Activated CD4-positive, alpha-beta T cell treated with anti-CD3 and anti-CD28 coated beads, Interleukin-10, Interleukin-2, amounts not matched to agents 100 ng/mL and 50 ng/mL, durations not matched to agents 16 hours and 8 hours (primary cell): ENCODE measurements around the gene SPOCK1.

Experiments
- DNase-seq: peaks from one replicate; pipeline ENCODE4 v3.0.0-alpha.2; 2020

Gene SPOCK1

GRCh38 chr5:137185193-137185592, 313.9 kb downstream of the SPOCK1 start:
- no peak for DNase-seq

GRCh38 chr5:137184734-137185133, 314.4 kb downstream of the SPOCK1 start:
- DNase-seq = no peak

- DNase-seq = no peak
Measured at GRCh38 chr5:137182576-137182975, 316.6 kb downstream of the SPOCK1 start.

GRCh38 chr5:137181667-137182066, 317.5 kb downstream of the SPOCK1 start:
- DNase-seq = no peak

DNA sequence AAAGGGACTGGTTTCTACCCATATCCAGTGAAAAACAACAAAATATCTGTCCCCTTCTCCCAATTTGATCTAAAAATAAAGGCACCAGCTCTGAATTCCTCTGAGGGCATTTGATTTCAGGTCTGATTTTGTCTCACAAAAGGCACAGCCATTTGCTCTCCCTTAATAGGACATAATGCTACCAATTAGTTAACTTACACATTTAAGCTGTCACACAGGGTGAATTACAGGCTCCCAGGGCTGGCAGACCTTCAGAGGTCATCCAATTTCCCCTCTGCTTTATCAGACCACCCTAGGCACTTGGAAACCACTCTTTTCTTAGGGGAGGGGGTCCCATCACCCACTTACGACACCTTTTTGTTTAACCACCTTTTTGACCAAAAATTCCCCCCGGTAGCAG, 319.9 kb downstream of the SPOCK1 start:
- DNase-seq = no peak

GRCh38 chr5:137176609-137177008, 322.5 kb downstream of the SPOCK1 start:
- no peak for DNase-seq

GRCh38 chr5:137176126-137176525, 323.0 kb downstream of the SPOCK1 start:
- DNase-seq = no peak

GRCh38 chr5:137174196-137174595, 324.9 kb downstream of the SPOCK1 start:
- DNase-seq = no peak

DNA sequence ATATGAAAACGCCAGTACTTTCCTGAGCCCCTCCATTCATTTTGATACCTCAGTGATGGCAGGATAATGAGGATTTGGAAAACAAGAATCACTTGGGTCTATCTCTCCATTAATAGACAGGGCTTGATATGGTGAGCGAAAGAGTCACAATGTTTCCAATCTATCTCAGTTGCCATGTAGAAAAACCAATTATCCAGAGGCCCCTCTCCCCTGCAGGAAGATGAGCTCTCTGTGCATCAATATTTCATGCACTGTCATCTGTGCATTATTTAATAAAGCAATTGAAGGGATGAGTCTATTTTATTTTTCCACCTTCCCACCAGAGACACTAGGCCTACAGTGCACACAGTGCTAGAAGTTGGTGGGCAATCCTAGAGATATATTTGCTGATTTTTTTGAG, 326.9 kb downstream of the SPOCK1 start:
- DNase-seq = no peak

DNA sequence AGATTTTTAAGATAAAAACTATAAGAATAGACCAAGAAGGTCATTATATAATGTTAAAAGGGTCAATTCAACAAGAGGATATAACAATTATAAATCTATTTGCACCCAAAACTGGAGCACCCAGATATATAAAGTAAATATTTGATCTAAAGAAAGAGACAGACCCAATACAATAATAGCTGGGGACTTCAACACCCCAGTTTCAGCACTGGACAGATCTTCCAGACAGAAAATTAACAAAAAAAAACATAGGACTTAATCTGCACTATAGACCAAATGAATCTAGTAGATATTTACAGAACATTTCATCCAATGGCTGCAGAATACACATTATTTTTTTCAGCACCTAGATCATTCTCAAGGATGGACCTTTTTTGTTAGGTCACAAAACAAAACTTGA, 331.9 kb downstream of the SPOCK1 start:
- no peak for DNase-seq

DNA sequence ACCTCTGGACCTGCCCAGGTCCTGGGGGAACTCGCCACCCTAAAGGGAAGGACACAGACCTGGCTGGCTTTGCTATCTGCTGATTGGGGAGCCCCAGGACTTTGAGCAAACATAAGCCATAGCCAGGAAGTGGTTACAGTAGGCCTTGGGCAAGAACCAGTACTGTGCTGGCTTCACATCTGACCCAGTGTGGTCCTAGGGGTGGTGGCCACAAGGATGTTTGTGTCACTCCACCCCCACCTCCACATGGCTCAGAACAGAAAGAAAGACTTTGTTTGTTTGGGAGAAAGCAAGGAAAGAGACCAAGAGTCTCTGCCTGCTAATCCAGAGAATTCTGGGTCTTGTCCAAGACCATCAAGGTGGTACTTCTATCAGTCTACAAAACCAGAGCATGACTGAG, 334.2 kb downstream of the SPOCK1 start:
- DNase-seq = no peak

DNA sequence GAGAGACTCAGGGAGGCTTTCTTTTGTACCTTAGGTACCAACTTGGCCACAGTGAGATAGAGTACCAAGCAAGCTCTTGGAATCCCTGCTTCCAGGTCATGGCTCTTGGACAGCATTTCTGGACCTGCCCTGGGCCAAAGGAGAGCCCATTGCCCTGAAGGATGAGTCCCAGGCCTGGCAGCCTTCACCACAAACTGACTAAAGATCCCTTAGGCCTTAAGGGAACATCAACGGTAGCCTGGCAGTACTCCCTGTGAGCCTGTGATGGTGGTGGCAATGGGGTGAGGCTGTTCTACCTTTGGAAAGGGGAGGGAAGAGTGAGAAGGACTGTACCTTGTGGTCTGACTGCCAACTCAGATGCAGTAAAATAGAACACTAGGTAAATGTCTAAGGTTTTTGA, 334.6 kb downstream of the SPOCK1 start:
- DNase-seq = no peak

- DNase-seq = no peak
Measured at GRCh38 chr5:137158691-137159090, 340.4 kb downstream of the SPOCK1 start.

- no peak for DNase-seq
Measured at GRCh38 chr5:137156180-137156579, 342.9 kb downstream of the SPOCK1 start.

DNA sequence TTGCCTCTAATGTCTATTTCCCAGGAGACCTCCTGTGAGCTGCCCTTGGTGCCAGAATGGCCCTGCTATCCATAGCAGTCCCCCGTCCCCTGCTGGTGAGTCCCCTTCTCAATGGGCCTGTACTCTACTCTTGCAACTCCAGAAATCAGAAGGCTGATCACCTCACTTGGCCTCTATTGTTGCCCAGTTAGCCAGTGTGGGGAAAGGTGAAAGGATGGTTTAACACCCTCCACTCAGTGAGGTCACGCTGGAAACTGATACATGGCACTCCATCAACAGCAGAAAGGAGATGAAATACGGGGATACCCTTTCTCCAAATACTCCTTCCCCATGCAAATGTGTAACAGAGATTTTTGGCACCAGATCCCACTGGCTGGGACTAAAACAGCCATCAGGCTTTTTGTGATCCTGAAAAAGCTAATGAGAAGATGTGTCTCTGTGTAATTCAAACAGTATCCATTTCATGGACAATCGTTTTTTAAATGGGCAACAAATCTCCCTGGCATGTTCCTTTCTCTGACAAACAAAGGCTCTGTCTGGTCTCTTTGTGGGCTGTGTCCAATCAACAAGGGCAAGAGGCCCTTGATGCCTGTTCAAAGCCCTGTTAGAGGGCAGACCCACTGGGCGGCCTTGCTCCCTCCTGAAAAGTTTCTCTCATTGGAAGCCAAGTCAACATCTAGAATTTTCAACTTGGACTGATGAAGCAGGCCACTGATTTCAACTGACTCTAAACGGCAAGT, 343.7 kb downstream of the SPOCK1 start:
- no peak for DNase-seq

GRCh38 chr5:137152616-137153015, 346.5 kb downstream of the SPOCK1 start:
- DNase-seq = no peak

GRCh38 chr5:137148655-137149054, 350.5 kb downstream of the SPOCK1 start:
- no peak for DNase-seq

DNA sequence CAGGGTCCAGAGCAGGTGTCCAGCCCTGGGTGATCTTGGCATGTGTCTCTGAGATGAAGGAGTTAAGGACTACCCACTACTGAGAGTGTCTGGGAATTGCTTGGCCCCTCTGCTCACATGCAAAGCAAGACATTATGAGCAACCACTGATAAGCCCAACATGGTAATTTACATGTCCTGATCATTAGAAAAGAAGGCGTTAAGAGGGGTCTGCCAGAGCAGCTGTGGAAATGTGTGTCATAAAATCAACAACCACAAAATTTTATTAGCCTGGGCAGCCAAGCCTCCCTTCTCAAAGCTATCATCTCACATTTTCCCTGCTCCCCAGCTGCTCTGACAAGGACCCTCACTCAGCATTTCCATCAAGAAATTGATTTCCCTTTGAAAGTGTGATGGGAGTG, 351.0 kb downstream of the SPOCK1 start:
- no peak for DNase-seq

GRCh38 chr5:137147346-137147745, 351.8 kb downstream of the SPOCK1 start:
- no peak for DNase-seq

DNA sequence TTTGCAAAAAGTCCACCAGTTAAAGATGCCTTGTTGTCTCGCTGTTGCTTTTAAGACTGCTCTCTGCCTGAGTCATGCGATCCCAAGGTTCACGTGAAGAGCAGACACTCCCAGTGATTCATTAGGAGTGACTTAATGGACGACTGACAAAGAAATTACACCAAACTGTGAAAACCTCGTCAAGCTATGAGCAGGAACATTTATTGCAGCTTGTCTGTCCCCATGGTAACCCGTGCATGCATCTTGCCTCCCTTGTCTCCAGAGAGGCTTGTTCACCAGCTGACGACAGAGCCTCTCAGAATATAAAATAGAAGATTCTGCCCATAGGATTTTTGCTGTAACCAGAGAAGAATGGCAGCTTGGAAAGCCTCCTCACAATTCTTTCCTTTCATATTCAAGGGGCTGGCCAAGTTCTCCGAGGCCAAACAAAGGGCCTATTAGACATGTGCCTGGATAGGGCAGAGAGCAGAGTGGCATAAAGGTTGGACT, 352.7 kb downstream of the SPOCK1 start:
- DNase-seq = no peak

DNA sequence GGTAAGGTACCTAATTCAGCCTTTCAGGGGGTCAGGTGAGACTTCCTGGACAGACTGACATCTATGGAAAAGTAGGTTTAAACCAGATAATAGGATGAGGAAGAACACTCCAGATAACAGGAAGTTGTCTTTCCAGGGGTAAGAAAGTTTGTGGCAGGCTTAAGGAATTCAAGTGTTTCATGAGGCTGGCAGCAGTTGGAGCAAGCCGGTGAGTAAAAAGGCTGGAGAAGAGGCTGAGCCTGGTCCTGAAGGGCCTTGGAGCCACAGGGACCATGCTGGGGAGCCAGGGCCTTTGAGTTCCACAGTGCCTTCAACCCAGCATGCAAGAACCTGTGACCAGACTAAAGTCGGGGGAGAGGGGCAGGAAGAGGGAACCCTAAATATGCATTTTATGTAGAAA, 353.4 kb downstream of the SPOCK1 start:
- no peak for DNase-seq

DNA sequence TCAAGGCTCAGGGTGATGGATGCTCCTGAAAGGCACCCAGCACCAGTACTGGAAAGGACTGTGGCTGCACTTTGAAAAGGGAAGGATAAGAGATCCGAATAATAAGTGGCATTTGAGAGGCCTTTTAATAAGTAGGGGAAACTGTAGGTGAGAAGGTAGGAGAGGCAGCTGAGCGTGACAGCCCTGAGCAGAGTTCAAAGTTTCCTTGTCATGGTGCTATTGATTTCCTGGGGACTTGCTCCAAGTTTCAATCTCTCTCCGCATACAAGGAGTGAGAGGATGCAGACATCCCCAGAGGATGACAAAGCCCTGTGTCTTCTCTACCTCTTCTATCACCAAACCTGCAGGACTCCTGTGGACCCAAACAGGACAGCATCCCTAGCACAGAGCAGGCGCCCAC, 354.5 kb downstream of the SPOCK1 start:
- no peak for DNase-seq

DNA sequence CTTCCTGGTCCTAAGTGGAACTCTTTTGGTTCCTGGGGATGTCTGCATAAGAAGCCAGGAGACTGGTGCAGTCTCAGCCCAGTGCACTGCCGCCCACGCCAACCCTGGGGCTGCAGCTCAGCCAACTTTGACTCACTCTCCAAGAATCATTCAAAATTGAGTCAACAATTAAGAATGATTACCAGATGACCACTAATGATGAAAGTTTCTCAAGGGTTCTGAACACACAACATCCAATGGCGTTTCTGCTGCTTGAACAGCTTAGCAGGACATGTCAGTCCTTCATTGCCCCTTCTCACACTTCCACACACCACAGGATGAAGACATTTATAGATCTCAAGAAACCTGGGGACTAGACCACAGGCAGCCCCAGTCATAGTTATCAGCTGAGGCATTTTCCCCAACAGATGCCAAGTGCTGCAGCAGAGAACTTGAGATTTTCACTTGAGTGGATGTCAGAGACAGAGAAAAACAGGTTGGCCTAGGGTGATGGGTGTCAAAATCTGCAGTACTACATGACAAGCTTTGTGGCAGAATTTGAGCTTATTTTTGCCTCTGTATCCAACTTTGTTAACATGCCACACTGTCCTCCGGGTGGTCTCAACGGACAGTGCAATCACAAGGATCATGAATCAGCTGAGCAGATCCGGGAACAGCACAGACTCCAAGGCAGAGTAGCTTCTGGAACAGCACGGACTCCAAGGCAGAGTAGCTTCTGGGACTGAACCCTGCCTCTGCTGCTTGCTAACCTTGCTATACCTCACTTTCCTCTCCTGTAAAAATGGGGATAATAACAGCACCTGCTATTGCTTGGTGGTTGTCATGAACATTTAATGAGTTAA, 356.1 kb downstream of the SPOCK1 start:
- DNase-seq = no peak

DNA sequence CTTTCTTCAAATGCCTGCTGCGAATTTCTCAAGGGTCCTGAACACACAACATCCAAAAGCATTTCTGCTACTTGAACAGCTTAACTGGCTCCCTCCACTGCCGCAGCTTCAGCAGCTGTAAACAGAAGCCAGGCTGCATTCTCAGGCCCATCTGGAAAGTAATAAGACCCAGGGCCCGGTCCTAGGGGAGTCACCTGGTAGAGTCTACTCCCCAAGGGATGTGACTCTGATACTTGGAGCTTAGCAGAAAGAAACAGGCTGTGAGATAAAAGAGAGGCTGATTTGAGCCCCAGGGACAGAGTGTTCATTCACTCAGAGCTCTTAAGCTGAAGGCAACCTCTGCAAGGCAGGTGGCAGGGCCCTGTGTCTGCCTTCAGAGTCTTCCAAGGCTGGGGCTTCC, 356.8 kb downstream of the SPOCK1 start:
- DNase-seq = no peak
